ENCODE measurements around the gene TMEM134.
"Not testable (repeated sequence)": the region's sequence is repeated elsewhere in the genome, so short reads cannot be mapped to it uniquely, and the experiment has no call there.

TMEM134 gene

GRCh38 chr11:67500484-67500821, 31.4 kb upstream of the TMEM134 start:
- no peak for DNase-seq

- no peak for DNase-seq
These were observed 30.9 kb upstream of the TMEM134 start for GRCh38 chr11:67499808-67500483.

- DNase-seq: no peak
These were observed 29.5 kb upstream of the TMEM134 start for GRCh38 chr11:67498544-67498972.

GRCh38 chr11:67497656-67498291, 28.7 kb upstream of the TMEM134 start:
- no peak for DNase-seq

- no peak for DNase-seq
These were observed 27.1 kb upstream of the TMEM134 start for GRCh38 chr11:67496113-67496512.

GRCh38 chr11:67495234-67496005, 26.4 kb upstream of the TMEM134 start:
- DNase-seq: no peak

- DNase-seq: no peak
These were observed 25.6 kb upstream of the TMEM134 start for GRCh38 chr11:67494371-67495233.

- no peak for DNase-seq
These were observed 24.7 kb upstream of the TMEM134 start for GRCh38 chr11:67493548-67494370.

GRCh38 chr11:67492801-67493547, 23.9 kb upstream of the TMEM134 start:
- DNase-seq: no peak

GRCh38 chr11:67492069-67492727, 23.1 kb upstream of the TMEM134 start:
- DNase-seq: no peak

GRCh38 chr11:67491276-67492068, 22.4 kb upstream of the TMEM134 start:
- DNase-seq: no peak

- DNase-seq: no peak
These were observed 21.6 kb upstream of the TMEM134 start for GRCh38 chr11:67490727-67491065.

GRCh38 chr11:67489885-67490726, 21.1 kb upstream of the TMEM134 start:
- no peak for DNase-seq

GRCh38 chr11:67489203-67489884, 20.3 kb upstream of the TMEM134 start:
- no peak for DNase-seq

- DNase-seq: no peak
These were observed 17.6 kb upstream of the TMEM134 start for GRCh38 chr11:67486481-67487195.

GRCh38 chr11:67485873-67486361, 16.9 kb upstream of the TMEM134 start:
- DNase-seq: not testable (repeated sequence)

GRCh38 chr11:67484847-67485311, 15.8 kb upstream of the TMEM134 start:
- DNase-seq: no peak
